ENCODE data around the gene CNTN5.

CNTN5 gene

GRCh38 chr11:99162819-99163218 is 142.1 kb downstream of the CNTN5 start:
- TF ChIP-seq, protein P1, sequence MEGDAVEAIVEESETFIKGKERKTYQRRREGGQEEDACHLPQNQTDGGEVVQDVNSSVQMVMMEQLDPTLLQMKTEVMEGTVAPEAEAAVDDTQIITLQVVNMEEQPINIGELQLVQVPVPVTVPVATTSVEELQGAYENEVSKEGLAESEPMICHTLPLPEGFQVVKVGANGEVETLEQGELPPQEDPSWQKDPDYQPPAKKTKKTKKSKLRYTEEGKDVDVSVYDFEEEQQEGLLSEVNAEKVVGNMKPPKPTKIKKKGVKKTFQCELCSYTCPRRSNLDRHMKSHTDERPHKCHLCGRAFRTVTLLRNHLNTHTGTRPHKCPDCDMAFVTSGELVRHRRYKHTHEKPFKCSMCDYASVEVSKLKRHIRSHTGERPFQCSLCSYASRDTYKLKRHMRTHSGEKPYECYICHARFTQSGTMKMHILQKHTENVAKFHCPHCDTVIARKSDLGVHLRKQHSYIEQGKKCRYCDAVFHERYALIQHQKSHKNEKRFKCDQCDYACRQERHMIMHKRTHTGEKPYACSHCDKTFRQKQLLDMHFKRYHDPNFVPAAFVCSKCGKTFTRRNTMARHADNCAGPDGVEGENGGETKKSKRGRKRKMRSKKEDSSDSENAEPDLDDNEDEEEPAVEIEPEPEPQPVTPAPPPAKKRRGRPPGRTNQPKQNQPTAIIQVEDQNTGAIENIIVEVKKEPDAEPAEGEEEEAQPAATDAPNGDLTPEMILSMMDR (IDR thresholded peaks at IDR 0.05; ENCODE audit: insufficient read depth, missing control alignments): no peak
- no peak for DNase-seq (ENCODE audit: insufficient read length, low spot score)
- FAIRE-seq: no peak

GRCh38 chr11:99170591-99170990 is 149.8 kb downstream of the CNTN5 start:
- TF ChIP-seq, protein P1 (IDR thresholded peaks at IDR 0.05; ENCODE audit: insufficient read depth, missing control alignments): no peak
- peak; percentile 44 for FAIRE-seq
- no peak for DNase-seq (ENCODE audit: insufficient read length, low spot score)

GRCh38 chr11:99171330-99171729 is 150.6 kb downstream of the CNTN5 start:
- no peak for DNase-seq (ENCODE audit: insufficient read length, low spot score)
- TF ChIP-seq, protein P1 (IDR thresholded peaks at IDR 0.05; ENCODE audit: insufficient read depth, missing control alignments): no peak
- FAIRE-seq: no peak

DNA sequence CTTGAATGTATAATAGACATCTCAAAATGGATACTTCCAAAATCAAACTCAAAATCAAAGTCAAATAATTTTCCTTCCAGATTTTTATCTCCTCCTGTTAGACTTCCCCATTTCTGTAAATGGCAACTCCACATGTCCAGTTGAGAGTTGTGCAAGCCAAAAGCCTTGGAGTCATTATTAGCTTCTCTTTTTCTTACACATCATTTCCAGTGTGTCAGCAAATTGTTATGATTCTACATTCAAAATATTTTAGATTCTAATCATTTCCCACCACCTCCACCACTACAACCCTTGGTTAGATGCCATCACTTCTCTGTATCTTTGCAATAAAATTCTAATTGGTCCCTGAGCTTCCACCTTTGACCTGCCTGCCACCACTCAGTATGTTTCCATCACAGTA is 155.7 kb downstream of the CNTN5 start:
- DNase-seq (ENCODE audit: insufficient read length, low spot score) (no peak), FAIRE-seq (no peak)
- TF ChIP-seq, protein P1 (IDR thresholded peaks at IDR 0.05; ENCODE audit: insufficient read depth, missing control alignments): no peak

GRCh38 chr11:99177446-99177845 is 156.7 kb downstream of the CNTN5 start:
- TF ChIP-seq, protein P1 (IDR thresholded peaks at IDR 0.05; ENCODE audit: insufficient read depth, missing control alignments): no peak
- FAIRE-seq (no peak), DNase-seq (ENCODE audit: insufficient read length, low spot score) (no peak)

DNA sequence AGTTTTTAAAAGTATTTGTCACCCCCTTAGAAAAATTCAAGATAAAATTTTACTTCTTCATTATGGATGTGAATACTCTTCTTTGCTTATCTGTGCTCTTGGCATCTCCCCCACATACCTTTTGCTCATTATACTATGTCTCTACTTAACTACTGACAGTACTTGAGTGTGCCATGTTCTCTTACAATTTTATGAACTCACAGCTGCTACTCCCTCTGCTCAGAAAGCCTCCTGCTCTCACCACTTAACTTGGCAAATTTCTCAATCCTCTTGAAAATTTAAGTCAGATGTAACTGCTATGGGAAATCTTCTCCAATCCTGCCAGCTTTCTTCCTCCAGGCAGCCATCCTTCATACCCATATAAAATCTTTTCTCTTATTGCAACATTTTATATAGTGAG is 163.4 kb downstream of the CNTN5 start:
- TF ChIP-seq, protein P1 (IDR thresholded peaks at IDR 0.05; ENCODE audit: insufficient read depth, missing control alignments): no peak
- DNase-seq (ENCODE audit: insufficient read length, low spot score) (no peak), FAIRE-seq (no peak)

GRCh38 chr11:99188221-99188620 is 167.5 kb downstream of the CNTN5 start:
- TF ChIP-seq, protein P1 (IDR thresholded peaks at IDR 0.05; ENCODE audit: insufficient read depth, missing control alignments): no peak
- FAIRE-seq (no peak), DNase-seq (ENCODE audit: insufficient read length, low spot score) (no peak)
